Tongue (tissue), 2 donors: ENCODE results near the gene OR6B1. TPM values are rescaled to one million over a fixed set of nuclear protein-coding genes. Genes with fewer than 3 reads are reported as not detected.

Source experiments
- DNase-seq: peaks from one replicate; pipeline ENCODE4 v3.0.0-alpha.2; 2015
- total RNA-seq: library from RNA; depleted of rRNA; stranded (reverse); fragments of >200 nt; gene quantifications from one replicate; pipeline ENCODE4 v1.2.3, GENCODE V29; 2014

Gene OR6B1
- not detected for total RNA-seq

DNA sequence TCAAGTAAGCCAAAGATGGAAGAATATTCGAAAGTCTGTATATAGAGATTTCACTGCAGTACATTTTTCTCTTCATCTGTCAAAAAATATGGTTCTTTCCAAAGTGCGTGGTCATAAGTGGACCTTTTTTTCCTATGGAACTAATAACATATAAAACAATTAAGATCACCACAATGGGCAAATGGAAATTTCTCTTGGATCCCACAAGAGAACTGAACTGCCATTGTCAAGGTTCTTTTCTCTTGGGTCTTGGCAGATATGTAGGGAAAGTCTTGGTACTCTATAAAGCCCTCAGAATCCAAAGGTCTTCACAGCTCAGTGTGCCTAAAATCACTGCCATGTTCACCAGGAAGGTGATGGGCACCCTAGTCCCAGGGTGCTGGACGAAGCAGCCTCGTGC lies at the start of gene OR6B1:
TSS of gene OR6B1 (plus strand) at position 301 of the 400 bp plus-strand sequence. CDS start 3,677 bp downstream, outside the sequence.
- no peak for DNase-seq

GRCh38 chr7:143953421-143953820 lies 46.7 kb upstream of the OR6B1 start:
- peak; percentile 12 for DNase-seq

DNA sequence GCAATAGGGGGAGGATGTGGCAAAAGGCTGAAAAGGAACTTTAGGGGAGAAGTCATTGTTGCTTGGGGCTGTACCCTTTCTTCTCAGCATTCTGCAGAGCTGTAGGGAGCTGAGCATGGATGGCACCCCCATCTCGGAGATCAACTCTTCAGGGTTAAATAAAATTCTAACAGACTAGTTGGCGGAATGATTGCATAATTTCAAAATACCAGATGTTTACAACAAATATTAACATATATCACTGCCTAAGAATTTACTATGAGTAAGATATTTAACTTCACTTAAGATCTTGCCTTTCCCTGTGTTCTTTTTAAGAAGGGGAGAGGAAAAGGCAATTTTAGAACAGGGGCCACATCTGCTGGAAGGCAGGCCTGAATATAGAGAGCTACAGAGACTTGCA lies 46.0 kb upstream of the OR6B1 start:
- DNase-seq, result no peak

GRCh38 chr7:143954544-143954943 lies 45.6 kb upstream of the OR6B1 start, which contains the start of gene OR2F1:
TSS of gene OR2F1 (plus strand) at chr7:143954844. CDS start at chr7:143959971, 5,127 bp downstream.
- DNase-seq, result no peak

GRCh38 chr7:143958781-143959180 lies 41.3 kb upstream of the OR6B1 start:
- peak; percentile 15 for DNase-seq

GRCh38 chr7:143960813-143961610 lies 39.1 kb upstream of the OR6B1 start:
- DNase-seq, result no peak

DNA sequence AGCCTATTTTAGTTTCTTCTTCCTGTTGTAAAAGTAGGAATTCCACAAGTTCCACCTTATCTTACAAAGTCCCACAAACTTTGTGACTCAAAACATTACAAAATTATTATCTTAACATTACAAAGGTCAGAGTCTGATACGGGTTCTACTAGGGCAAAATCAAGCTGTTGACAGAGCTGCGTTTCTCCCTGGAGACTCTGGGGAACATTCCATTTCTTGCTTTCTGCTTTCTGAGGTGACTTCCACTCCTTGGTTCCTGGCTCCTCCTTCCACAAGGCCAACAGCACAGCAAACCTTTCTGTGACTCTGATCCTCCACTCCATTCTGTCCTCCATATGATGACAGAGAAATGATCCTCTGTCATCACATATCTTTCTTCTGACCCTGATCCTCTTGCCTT lies 34.8 kb upstream of the OR6B1 start:
- DNase-seq, result no peak

- DNase-seq, result no peak
These were observed 32.7 kb upstream of the OR6B1 start for GRCh38 chr7:143967398-143967797.

- no peak for DNase-seq
These were observed 26.2 kb upstream of the OR6B1 start for GRCh38 chr7:143973870-143974416.

- DNase-seq, result no peak
These were observed 25.7 kb upstream of the OR6B1 start for GRCh38 chr7:143974459-143974858.

DNA sequence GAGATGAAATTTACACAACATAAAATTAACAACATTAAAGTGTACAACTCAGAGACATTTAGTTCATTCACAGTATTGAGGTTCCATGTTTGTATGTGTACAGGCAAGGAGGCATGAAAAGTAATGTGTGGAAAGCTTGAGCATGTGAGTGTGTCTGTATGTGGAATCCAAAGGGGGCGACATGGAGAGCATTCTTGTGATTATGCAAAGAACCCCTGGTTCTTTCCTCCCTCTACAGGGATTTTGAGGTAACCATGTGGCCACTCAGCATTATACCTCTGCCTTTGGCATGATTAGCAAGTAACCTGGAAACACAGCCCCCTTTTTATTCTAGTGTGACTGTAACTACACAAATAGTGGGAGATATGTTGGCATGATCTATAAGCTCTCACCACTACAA lies 24.5 kb upstream of the OR6B1 start:
- no peak for DNase-seq

DNA sequence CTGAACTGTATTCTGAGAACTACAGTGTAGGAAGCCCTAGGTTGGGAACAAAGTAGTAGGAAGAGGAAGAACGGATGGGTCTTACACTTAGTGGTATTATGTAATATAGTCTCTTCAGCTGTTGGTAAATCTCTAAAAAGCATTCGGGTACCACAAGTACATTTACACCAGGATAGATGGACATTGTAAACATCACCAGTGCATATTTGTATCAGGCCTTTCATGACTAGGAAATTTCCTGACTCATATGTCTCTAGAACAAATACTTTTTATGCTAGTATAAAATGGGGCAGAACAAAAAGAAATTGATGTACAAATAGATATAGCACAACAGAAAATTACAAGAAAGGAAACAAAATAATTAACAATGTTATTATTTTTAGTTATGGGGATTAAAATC lies 21.5 kb upstream of the OR6B1 start:
- no peak for DNase-seq

DNA sequence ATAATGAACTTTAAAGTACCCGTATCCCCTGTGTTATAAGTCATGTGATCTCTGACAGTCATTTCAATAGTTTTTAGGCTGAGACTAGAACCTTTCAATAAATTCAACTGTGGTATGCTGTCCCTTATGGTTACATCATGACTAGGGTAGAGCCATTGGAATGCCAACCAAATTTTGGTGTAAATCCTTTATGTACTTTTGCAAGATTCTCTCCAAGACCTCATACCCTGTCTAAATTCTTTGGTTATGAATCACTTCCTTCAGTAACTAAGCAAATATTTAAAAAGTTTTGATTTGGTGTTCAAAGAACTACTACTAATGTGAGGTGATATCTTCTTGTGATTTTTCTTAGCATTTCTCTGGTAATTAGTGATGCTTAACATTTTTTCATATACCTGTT lies 20.8 kb upstream of the OR6B1 start:
- no peak for DNase-seq

GRCh38 chr7:143979998-143980397 lies 20.1 kb upstream of the OR6B1 start:
- no peak for DNase-seq

GRCh38 chr7:143980746-143981510 lies 19.2 kb upstream of the OR6B1 start:
- DNase-seq, result no peak

DNA sequence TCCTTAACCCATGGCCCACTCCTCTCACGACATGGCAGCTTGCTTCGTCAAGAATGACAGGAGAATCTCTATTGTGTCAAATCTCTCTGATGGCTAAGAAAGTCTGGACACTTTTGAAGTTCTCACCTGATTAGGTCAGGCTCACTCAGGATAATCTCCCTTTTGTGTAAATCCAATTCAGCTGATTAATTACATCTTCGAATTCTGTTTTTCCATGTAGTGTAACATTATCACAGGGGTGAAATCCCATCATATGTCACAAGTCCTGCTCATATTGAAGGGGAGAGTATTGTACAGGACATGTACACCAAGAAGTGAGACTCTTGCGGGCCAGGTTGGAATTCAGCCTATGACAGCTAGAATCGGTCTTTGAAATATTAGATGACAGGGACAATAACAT lies 16.2 kb upstream of the OR6B1 start:
- no peak for DNase-seq

- DNase-seq, result no peak
These were observed 12.6 kb upstream of the OR6B1 start for GRCh38 chr7:143987513-143987912.

- no peak for DNase-seq
These were observed 11.0 kb upstream of the OR6B1 start for GRCh38 chr7:143988976-143989745.

- no peak for DNase-seq
These were observed 7.5 kb upstream of the OR6B1 start for GRCh38 chr7:143992670-143993069.

GRCh38 chr7:143993924-143994323 lies 6.2 kb upstream of the OR6B1 start:
- DNase-seq, result no peak

DNA sequence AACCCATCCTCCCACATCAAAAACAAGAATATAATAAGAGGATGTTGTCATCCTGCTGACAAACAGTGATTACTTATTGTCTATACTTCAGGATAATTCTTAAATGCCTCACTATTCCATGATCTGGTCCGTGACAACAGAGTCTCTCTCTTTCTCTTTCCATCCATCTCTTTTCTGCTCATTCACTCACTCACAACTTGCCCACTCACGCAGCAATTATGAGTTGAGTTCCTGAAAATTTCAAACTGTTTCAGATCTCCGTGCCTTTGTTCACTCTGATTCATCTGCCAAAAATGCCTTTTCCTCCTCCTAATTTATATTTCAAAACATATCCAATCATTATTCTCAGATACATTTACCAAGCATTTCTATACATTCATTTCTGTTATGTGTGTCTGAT lies 1.4 kb downstream of the OR6B1 start:
- no peak for DNase-seq

DNA sequence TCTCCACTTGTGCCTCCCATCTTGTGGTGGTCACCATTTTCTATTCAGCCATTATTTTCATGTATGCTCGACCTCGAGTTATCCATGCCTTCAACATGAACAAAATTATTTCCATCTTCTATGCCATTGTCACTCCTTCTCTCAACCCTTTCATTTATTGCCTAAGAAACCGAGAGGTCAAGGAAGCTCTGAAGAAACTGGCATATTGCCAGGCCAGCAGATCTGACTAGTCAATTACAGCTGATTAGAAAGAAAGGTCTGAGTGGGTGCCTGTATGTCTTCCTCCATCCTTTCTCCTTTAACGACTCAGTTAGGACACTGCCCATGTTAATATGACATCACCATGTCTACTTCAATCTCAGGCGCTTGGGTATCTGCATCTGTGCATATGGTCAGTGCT lies 4.6 kb downstream of the OR6B1 start:
- no peak for DNase-seq
